PC-9 (cell line): ENCODE data around the gene GULP1. TPM values are rescaled to one million over a fixed set of nuclear protein-coding genes. Genes with fewer than 3 reads are reported as not detected.

ENCODE experiments used
- BruUV-seq: library from RNA; stranded (reverse); fragments of 400-500 nt; replicated peaks from 2 replicates; lab custom pipeline; 2021; lab: Mats Ljungman, UMichigan
- CTCF ChIA-PET: fragments of 300-600 bp; sonication (Branson Sonifier 250); formaldehyde crosslinking; loops from one replicate; lab custom pipeline; 2022; ENCODE audit warnings: antibody characterized with exemption; lab: Charles Lee
- POLR2A ChIA-PET: fragments of 300-600 bp; sonication (Branson Sonifier 250); formaldehyde crosslinking; loops from one replicate; lab custom pipeline; 2022; ENCODE audit warnings: antibody characterized with exemption; ENCODE audit not compliant: unreplicated experiment; lab: Charles Lee
- DNase-seq, 2 experiments: peaks; one replicate each; pipeline versions ENCODE4 v3.0.0 to v3.0.0-alpha.2; 2015 to 2022; ENCODE audit warnings: mixed read lengths in 1 of 2
- H2AFZ ChIP-seq: fragments of 200-600 bp; sonication (generic); 2 replicates; pipeline ENCODE4 v1.8.1; 2017; ENCODE audit warnings: antibody characterized with exemption
- H3F3A ChIP-seq: fragments of 200-600 bp; sonication (generic); 2 replicates; pipeline ENCODE4 v1.8.1; 2017; ENCODE audit warnings: antibody characterized with exemption, mild to moderate bottlenecking, low read depth; ENCODE audit not compliant: insufficient read depth
- H3K27ac ChIP-seq: fragments of 200-600 bp; sonication (generic); 2 replicates; pipeline ENCODE4 v1.6.1; 2016; ENCODE audit warnings: mixed run types
- H3K27me3 ChIP-seq: fragments of 200-600 bp; sonication (generic); 2 replicates; pipeline ENCODE4 v1.6.1; 2016; ENCODE audit warnings: low read depth, mixed run types; ENCODE audit not compliant: insufficient read depth
- H3K36me3 ChIP-seq: fragments of 200-600 bp; sonication (generic); 2 replicates; pipeline ENCODE4 v1.6.1; 2016; ENCODE audit warnings: low read depth, mixed run types
- H3K4me1 ChIP-seq: fragments of 200-600 bp; sonication (generic); replicated peaks from 2 replicates; pipeline ENCODE4 v1.6.1; 2016; ENCODE audit warnings: mixed run types; ENCODE audit not compliant: insufficient read depth
- H3K4me2 ChIP-seq: fragments of 200-600 bp; sonication (generic); 2 replicates; pipeline ENCODE4 v1.6.1; 2017; ENCODE audit warnings: mixed run types
- H3K4me3 ChIP-seq: fragments of 200-600 bp; sonication (generic); 2 replicates; pipeline ENCODE4 v1.6.1; 2016; ENCODE audit warnings: mixed run types
- H3K79me2 ChIP-seq: fragments of 200-600 bp; sonication (generic); 2 replicates; pipeline ENCODE4 v1.6.1; 2017; ENCODE audit warnings: low read depth, mixed run types
- H3K9me2 ChIP-seq: fragments of 200-600 bp; sonication (generic); 2 replicates; pipeline ENCODE4 v1.8.1; 2017; ENCODE audit warnings: mild to moderate bottlenecking; ENCODE audit not compliant: insufficient read depth
- H3K9me3 ChIP-seq: fragments of 200-600 bp; sonication (generic); 2 replicates; pipeline ENCODE4 v1.8.1; 2016; ENCODE audit warnings: low read depth; ENCODE audit not compliant: insufficient read depth
- H4K20me1 ChIP-seq: fragments of 200-600 bp; sonication (generic); 2 replicates; pipeline ENCODE4 v1.8.1; 2017; ENCODE audit not compliant: insufficient read depth
- CTCF ChIP-seq: fragments of 200-600 bp; sonication (generic); conservative IDR thresholded peaks from 2 replicates; pipeline ENCODE4 v1.6.1; 2017; ENCODE audit warnings: mixed run types, antibody characterized with exemption, mild to moderate bottlenecking, moderate library complexity
- EZH2 ChIP-seq: fragments of 200-600 bp; sonication (generic); IDR thresholded peaks from 2 replicates; pipeline ENCODE4 v1.8.0; 2017; ENCODE audit warnings: antibody characterized with exemption, low read depth
- intact Hi-C: fragments of 100-400 bp; cut with micrococcal nuclease; formaldehyde crosslinking; loops from one replicate; pipeline ENCODE4 v1.10.0; 2022; ENCODE audit not compliant: unreplicated experiment
- total RNA-seq: library from RNA; stranded (reverse); gene quantifications from 2 replicates; pipeline ENCODE4 v1.2.3, GENCODE V29; 2021

The GULP1 gene
- total RNA-seq, 1 experiment from 2014 or later, result 38.0 TPM

- Histone ChIP-seq H3F3A (no peaks in the 10 kb centered on the region), H3K9me3 (no peaks in the 10 kb centered on the region), H3K4me3 (no peak overlapping the region), H3K4me2 (no peak overlapping the region), H3K27ac (no peak overlapping the region), H3K27me3 (no peaks in the 10 kb centered on the region), H3K4me1 (no peaks in the 10 kb centered on the region), H3K79me2 (no peaks in the 10 kb centered on the region), H3K36me3 (no peaks in the 10 kb centered on the region), H2AFZ (no peak overlapping the region), H4K20me1 (no peaks in the 10 kb centered on the region), H3K9me2 (no peaks in the 10 kb centered on the region)
- POLR2A ChIA-PET, result interaction anchor here (0.6 kb wide), 1 partner anchor 918 kb away, joined by 3 read pairs; no protein-coding TSS in a partner anchor
- CTCF ChIA-PET, result no interaction called here
- no TSS peak for BruUV-seq
- intact Hi-C loops, result no loop called here
- TF ChIP-seq CTCF (no peak), EZH2 (no peak)
- DNase-seq, result no peak
Measured at GRCh38 chr2:188466761-188467160, 175.1 kb downstream of the GULP1 start.

- H3K9me2 ChIP-seq, result no peaks in the 10 kb centered on the region
- H3K27ac ChIP-seq, result no peak overlapping the region
- H3K4me3 ChIP-seq, result no peak overlapping the region
- no peaks in the 10 kb centered on the region for H3K9me3 ChIP-seq
- BruUV-seq, result no TSS peak
- no peak for TF ChIP-seq CTCF
- no peak for TF ChIP-seq EZH2
- H3K36me3 ChIP-seq, result no peaks in the 10 kb centered on the region
- no peak for DNase-seq
- no peak overlapping the region for H2AFZ ChIP-seq
- intact Hi-C loops, result no loop called here
- no peaks in the 10 kb centered on the region for H3F3A ChIP-seq
- POLR2A ChIA-PET, result no interaction called here
- H3K27me3 ChIP-seq, result no peaks in the 10 kb centered on the region
- no peaks in the 10 kb centered on the region for H3K4me1 ChIP-seq
- H4K20me1 ChIP-seq, result no peaks in the 10 kb centered on the region
- CTCF ChIA-PET, result no interaction called here
- H3K4me2 ChIP-seq, result no peak overlapping the region
- H3K79me2 ChIP-seq, result no peaks in the 10 kb centered on the region
Measured at GRCh38 chr2:188471166-188471565, 179.5 kb downstream of the GULP1 start.

- Histone ChIP-seq H3K27ac (no peak overlapping the region), H3K4me1 (no peaks in the 10 kb centered on the region), H3K36me3 (no peaks in the 10 kb centered on the region), H3K79me2 (no peaks in the 10 kb centered on the region), H3K4me2 (no peak overlapping the region), H3K4me3 (no peak overlapping the region), H3F3A (no peaks in the 10 kb centered on the region), H3K27me3 (no peaks in the 10 kb centered on the region), H3K9me2 (no peaks in the 10 kb centered on the region), H2AFZ (no peak overlapping the region), H4K20me1 (no peaks in the 10 kb centered on the region), H3K9me3 (no peaks in the 10 kb centered on the region)
- intact Hi-C loops, result no loop called here
- no TSS peak for BruUV-seq
- DNase-seq, result no peak
- POLR2A ChIA-PET, result no interaction called here
- CTCF ChIA-PET, result no interaction called here
- TF ChIP-seq CTCF, result no peak
- TF ChIP-seq EZH2, result no peak
Measured at GRCh38 chr2:188473306-188473705, 181.6 kb downstream of the GULP1 start.
